Left ventricle myocardium inferior (tissue), 1 donor: ENCODE data around the gene MTX2. TPM values are rescaled to one million over a fixed set of nuclear protein-coding genes. Genes with fewer than 3 reads are reported as not detected.

Source experiments
- DNase-seq: peaks from one replicate; pipeline ENCODE4 v3.0.0-alpha.2; 2020
- H3K27ac ChIP-seq: fragments of 200-600 bp; replicated peaks from 2 replicates; pipeline ENCODE4 v1.8.0; 2021
- H3K27me3 ChIP-seq: fragments of 200-600 bp; 2 replicates; pipeline ENCODE4 v1.8.0; 2021; ENCODE audit warnings: low read depth
- H3K36me3 ChIP-seq: fragments of 200-600 bp; 2 replicates; pipeline ENCODE4 v1.8.0; 2021
- H3K4me1 ChIP-seq: fragments of 200-600 bp; 2 replicates; pipeline ENCODE4 v1.8.0; 2021
- H3K4me3 ChIP-seq: fragments of 200-600 bp; 2 replicates; pipeline ENCODE4 v1.8.0; 2021; ENCODE audit warnings: mild to moderate bottlenecking, moderate library complexity
- H3K9me3 ChIP-seq: fragments of 200-600 bp; replicated peaks from 2 replicates; pipeline ENCODE4 v1.8.0; 2021
- intact Hi-C: fragments of 100-400 bp; cut with micrococcal nuclease; formaldehyde crosslinking; loops from one replicate; pipeline ENCODE4 v1.11.0; 2022
- total RNA-seq: library from RNA; stranded (reverse); fragmentation: NEBNext Ultra II Directional; extraction: Animal tissue kit (Norgen Biotek cat#: 25700); gene quantifications from one replicate; pipeline ENCODE4 v1.2.1, GENCODE V29; 2021
- TF ChIP-seq, protein P1 (sequence below): fragments of 200-600 bp; IDR thresholded peaks from 2 replicates; pipeline ENCODE4 v1.8.0; 2021; ENCODE audit warnings: antibody characterized with exemption, mild to moderate bottlenecking, borderline replicate concordance
- donor health status: DM: no; HTN: yes; CAD: no; lungs with severe emphysema.

MTX2 gene
- total RNA-seq, 1 donor from 2014 or later, result 52.0 TPM

DNA sequence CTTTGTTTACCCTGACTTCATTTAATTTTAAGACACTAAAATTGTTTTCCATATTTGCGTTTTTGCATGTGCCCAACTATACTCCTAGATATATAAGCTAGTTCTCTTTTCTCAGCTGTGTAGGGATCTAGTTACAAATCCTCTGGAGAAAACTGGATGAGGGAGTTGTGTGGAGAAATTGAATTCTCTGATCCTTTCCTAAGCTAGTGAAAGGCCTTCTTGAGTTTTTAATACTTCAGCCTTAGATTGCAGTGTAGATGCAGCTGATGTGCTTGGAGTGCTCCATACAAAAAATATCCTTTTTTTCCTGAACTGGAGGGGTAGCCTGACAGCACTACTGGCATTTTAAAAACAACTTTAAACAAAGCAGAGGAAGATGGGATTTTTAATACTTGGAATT lies 8.6 kb upstream of the MTX2 start:
- Histone ChIP-seq H3K27ac (no peak overlapping the region), H3K36me3 (no peaks in the 10 kb centered on the region), H3K27me3 (no peaks in the 10 kb centered on the region), H3K4me1 (no peaks in the 10 kb centered on the region), H3K4me3 (no peak overlapping the region), H3K9me3 (no peaks in the 10 kb centered on the region)
- intact Hi-C loops, result no loop called here
- TF ChIP-seq, protein P1, sequence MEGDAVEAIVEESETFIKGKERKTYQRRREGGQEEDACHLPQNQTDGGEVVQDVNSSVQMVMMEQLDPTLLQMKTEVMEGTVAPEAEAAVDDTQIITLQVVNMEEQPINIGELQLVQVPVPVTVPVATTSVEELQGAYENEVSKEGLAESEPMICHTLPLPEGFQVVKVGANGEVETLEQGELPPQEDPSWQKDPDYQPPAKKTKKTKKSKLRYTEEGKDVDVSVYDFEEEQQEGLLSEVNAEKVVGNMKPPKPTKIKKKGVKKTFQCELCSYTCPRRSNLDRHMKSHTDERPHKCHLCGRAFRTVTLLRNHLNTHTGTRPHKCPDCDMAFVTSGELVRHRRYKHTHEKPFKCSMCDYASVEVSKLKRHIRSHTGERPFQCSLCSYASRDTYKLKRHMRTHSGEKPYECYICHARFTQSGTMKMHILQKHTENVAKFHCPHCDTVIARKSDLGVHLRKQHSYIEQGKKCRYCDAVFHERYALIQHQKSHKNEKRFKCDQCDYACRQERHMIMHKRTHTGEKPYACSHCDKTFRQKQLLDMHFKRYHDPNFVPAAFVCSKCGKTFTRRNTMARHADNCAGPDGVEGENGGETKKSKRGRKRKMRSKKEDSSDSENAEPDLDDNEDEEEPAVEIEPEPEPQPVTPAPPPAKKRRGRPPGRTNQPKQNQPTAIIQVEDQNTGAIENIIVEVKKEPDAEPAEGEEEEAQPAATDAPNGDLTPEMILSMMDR, result no peak
- no peak for DNase-seq

DNA sequence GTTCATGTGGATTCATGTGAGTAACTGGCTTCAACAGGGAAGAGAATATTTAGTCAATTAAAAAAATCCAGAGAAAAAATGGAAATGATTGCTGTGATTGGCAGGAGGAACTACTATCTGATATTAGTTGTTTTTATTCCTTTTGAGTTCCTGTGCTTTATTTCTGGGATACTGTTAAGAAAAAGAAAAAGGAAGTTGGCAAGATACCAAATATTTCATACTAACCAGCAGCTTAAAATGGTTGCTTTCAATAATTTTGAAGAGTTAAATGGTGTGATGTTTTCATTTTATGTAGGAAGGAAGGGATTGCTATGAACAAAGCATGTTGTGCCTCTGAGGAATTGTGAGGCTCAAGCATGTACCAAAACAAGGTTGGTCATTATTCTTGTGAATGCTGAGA lies 8.1 kb upstream of the MTX2 start:
- no peak for DNase-seq
- no peak overlapping the region for H3K4me3 ChIP-seq
- H3K27me3 ChIP-seq, result no peaks in the 10 kb centered on the region
- TF ChIP-seq, protein P1, result no peak
- H3K27ac ChIP-seq, result no peak overlapping the region
- intact Hi-C loops, result no loop called here
- H3K9me3 ChIP-seq, result no peaks in the 10 kb centered on the region
- no peaks in the 10 kb centered on the region for H3K36me3 ChIP-seq
- H3K4me1 ChIP-seq, result no peaks in the 10 kb centered on the region

DNA sequence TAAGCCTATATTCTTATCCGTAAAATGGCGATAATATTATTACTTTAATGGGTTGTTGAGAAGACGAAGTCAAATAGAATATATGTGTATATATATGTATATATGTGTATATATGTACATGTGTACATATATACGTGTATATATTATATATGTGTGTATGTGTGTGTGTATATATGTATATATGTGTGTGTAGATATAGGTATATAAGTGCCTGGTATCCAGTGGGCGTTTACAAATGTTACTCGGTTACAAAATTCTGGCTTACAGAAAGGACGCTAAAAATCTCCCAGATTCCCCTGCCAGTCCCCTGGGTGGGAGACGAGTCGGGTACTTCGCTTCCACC lies 295 bp upstream of the MTX2 start:
- Histone ChIP-seq H3K4me1 (peaks cover 37% of the 10 kb centered on the region), H3K27ac (peak overlapping the region; percentile 93), H3K4me3 (peak overlapping the region; percentile 88), H3K9me3 (no peaks in the 10 kb centered on the region), H3K27me3 (no peaks in the 10 kb centered on the region), H3K36me3 (no peaks in the 10 kb centered on the region)
- no peak for DNase-seq
- intact Hi-C loops, result no loop called here
- TF ChIP-seq, protein P1, result no peak

DNA sequence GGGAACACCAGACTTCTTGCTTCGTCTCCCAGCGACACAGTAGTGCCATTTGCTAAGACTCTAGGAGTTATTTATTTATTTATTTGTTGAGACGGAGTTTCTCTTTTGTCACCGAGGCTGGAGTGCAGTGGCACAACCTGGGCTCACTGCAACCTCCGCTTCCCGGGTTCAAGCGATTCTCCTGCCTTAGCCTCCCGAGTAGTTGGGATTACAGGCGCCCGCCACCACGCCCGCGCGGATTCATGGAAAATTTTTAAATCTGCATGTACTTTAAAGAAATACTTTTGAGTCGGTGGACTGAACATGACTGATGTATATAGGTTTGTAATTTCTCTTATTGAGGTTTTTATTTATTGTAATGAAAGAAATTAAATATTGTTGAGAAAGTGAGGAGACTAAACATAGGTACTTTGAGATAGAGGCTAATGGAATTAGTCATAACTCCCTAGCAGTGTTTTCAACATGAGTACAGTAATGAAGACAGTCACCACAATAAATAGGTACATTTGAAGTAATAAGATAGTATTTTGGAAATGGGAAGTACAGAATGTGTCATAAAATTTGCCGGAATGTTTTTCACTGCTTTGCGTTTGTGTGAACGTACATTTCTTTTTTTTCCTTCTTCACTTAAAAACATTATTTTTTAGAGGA lies 983 bp downstream of the MTX2 start:
- DNase-seq, result no peak
- Histone ChIP-seq H3K4me3 (peak overlapping the region; percentile 88), H3K36me3 (no peaks in the 10 kb centered on the region), H3K4me1 (peaks cover 47% of the 10 kb centered on the region), H3K27me3 (no peaks in the 10 kb centered on the region), H3K9me3 (no peaks in the 10 kb centered on the region), H3K27ac (peak overlapping the region; percentile 93)
- intact Hi-C loops, result no loop called here
- TF ChIP-seq, protein P1, result no peak

DNA sequence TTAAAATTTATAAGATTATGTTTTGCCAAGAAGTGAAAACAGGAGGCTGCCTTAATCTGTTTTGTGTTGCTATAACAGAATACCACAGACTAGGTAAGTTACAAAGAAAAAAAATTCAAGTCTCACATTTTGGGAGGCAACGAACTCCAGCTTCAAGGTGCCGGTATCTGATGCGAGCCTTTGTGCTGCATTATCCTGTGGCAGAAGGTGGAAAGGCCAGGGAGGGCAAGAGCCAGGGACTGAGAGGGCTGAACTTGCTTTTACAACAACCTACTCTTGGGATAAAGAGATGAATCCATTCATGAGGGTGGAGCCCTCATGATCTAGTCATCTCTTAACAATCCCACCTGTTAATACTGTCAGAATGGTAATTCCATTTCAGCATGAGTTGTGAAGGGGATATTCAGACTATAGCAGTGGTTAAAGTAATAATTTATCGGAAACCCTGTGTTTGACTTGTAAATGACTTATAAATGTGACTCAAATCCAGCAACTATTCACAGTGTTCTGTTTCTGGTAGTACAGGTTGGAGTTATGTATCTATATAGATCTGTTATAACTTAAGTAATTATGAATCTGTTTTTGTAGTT lies 3.7 kb downstream of the MTX2 start:
- intact Hi-C loops, result no loop called here
- Histone ChIP-seq H3K27ac (no peak overlapping the region), H3K27me3 (no peaks in the 10 kb centered on the region), H3K36me3 (no peaks in the 10 kb centered on the region), H3K9me3 (no peaks in the 10 kb centered on the region), H3K4me1 (peaks cover 63% of the 10 kb centered on the region), H3K4me3 (no peak overlapping the region)
- TF ChIP-seq, protein P1, result no peak
- DNase-seq, result no peak
